GM04503 (cell line): ENCODE measurements around the gene RNF214.
"Not testable (repeated sequence)": the region's sequence is repeated elsewhere in the genome, so short reads cannot be mapped to it uniquely, and the experiment has no call there.

ENCODE experiments used
- DNase-seq: peaks from one replicate; pipeline ENCODE4 v3.0.0-alpha.2; 2012; ENCODE audit warnings: low read depth

The RNF214 gene

DNA sequence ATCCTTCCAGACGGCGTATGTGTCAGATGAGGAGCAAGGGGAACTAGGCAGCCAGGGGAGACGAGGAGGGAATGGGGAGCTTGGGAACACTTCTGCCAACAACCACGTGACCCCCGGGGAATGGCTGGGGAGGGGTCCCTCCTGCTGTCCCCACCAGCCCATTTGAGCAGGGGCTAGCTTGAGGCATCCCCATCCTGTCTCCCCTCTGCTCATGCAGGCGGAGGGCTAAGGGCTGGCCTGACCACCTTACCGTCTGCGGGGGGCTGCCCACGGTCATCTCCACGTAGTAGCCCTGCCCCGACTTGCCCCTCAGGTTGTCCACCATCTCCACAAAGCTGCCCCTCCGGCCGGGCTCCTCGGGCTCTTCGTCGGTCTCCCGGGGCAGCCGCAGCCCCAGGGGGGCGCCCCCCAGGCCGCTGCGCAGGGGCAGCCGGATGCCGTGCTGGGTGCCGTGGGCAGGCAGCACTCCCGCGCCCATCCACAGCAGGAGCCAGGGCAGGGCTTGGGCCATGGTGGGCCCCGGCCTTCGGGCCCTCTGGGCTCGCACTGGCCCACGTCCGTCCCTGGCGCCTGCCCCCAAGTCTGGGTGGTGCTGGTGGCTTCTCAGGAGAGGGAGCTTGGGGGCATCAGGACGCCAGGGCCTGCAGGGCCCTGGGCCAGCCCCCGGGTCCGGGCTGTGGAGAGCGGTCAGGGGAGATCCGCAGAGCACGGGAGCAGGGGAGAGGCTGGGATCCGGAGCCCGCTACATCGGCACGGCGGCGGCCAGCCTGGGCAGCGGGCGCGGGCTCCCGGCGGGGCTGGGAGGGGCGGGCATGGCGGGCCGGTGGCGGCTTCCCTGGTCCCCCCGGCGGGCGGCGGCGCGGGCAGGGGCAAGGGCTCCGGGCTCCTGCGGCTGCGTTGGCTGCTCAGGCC, 83.1 kb downstream of the RNF214 start:
- DNase-seq: no peak

DNA sequence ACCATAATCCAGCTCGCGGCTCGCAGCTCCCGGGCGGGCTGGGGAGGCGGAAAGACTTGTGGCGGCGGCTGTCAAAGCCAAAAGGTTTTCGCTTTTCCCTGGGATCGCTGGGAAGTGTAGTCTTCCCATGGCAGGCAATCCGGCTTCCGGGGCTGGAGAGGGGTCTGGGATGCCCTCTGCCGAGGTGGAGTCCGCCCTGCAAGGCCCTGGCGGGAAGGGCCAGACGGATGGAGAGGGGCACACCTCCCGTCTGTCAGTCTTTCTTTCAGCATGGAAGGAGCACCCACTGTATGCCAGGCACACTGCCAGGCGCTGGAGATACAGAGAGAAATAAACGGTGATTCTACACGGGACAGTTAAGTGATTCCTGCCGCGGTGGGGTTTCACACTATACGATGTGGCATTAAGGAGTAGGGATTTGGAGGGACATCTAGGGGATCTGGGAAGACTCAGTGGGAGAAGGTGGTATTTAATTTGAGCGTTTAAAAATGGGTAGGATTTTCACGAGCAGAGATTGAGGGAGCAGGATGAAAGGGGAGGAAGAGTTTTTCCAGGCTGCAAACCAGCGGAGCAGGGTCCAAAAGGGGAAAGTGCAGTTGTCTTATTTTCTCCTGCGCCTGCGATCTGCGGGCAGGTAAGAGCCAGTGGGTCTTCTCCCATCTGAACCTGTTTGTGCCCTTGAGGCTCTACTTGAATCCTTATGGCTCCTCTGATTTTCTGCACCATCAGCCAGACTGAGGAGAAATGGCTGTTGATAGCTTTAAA, 83.9 kb downstream of the RNF214 start, which contains the start of gene BACE1:
Gene BACE1 (minus strand): TSS at position 60 of the 765 bp plus-strand sequence. CDS start 461 bp downstream, outside the sequence.
- DNase-seq: peak; percentile 39

DNA sequence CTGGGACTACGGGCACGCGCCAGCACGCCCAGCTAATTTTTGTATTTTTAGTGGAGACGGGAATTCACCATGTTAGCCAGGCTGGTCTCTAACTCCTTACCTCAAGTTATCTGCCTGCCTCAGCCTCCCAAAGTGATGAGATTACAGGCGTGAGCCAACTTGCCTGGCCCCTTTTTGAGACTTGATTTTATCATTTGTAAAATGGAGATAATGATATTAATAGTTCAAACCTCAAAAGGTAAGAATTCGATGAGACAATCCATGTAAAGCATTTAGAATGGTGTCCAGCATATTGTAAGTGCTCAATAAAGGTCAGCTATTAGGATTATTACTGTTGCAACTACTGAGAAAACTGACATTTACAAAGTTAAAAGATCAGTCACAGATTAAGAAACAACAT, 86.3 kb downstream of the RNF214 start:
- DNase-seq: no peak

DNA sequence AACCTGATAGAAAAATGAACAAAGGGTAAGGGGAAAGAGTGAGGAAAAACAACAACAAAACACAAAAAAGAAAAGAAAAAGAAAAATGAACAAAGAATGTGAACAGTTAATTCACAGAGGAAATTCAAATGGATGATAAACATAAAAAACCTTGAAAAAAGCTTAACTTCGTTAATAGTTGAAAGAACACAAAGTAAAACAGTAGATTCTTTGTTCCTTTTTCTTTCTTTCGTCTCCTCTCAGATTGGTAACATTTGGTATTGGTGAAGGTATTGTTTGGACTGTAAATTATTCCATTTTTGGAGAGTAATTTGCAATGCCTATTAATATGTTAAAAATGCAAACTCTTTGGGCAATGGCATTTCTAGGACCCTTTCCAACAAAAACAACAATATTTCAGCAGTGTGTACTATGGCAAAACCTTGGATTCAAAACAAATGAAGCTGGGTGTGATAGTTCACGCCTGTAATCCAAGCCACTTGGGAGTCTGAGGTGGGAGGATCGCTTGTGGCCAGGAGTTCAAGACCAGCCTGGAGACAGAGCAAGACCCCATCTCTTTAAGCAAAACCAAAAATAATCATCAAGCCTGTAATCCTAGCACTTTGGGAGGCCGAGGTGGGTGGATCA, 86.9 kb downstream of the RNF214 start:
- DNase-seq: peak; percentile 73

DNA sequence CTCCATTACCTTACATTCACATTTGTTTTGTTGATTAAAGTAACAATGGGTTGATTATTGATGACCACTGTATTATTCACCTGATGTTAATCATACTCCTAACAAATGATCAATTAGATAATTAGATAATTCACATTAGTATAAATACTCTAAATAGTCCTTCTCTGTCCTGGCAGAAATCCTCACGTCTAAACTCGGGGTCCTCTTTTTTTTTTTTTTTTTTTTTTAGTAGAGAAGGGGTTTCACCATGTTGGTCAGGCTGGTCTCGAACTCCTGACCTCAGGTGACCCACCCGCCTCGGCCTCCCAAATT, 94.7 kb downstream of the RNF214 start:
- DNase-seq: not testable (repeated sequence)

DNA sequence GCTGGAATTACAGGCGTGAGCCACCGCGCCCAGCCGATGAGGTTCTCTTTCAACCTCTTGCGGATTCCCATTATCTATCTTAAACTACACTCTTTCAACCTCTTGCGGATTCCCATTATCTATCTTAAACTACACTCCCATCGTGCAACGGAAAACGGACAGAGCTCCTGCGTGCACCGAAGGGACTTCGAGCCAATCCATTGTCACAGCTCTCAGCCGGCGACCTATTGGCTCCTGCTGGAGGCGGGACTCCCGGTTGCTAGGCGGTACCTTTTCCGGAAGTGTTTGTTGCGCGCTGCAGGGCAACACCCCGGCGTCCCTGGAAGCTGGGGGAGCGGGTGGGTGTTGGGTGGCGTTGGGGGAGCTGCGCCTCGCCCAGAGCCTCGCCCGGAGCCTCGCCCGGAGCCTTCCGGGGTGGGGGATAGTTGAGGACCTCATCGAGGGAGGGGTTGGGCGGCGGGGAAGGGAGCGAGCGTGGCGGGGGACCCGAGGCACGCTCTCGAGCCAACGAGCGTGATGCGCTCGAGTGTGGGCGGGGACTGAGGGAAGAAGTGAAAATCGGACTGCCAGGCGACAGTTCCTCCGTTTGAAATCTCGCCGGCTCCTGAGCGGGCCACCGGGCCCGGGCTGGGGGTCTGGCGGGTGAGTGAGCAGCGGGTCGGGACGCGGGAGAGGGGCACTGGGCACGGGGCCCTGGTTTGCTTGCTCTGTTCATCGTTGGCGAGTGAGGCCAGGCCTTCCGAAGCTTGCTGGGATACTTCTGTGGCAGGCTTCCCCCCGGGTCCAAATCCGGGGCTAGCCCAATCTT, 95.3 kb downstream of the RNF214 start, which contains the start of gene CEP164:
Gene CEP164 (plus strand): TSS at position 288 of the 808 bp plus-strand sequence. CDS start 10,733 bp downstream, outside the sequence.
- peak; percentile 85 for DNase-seq

DNA sequence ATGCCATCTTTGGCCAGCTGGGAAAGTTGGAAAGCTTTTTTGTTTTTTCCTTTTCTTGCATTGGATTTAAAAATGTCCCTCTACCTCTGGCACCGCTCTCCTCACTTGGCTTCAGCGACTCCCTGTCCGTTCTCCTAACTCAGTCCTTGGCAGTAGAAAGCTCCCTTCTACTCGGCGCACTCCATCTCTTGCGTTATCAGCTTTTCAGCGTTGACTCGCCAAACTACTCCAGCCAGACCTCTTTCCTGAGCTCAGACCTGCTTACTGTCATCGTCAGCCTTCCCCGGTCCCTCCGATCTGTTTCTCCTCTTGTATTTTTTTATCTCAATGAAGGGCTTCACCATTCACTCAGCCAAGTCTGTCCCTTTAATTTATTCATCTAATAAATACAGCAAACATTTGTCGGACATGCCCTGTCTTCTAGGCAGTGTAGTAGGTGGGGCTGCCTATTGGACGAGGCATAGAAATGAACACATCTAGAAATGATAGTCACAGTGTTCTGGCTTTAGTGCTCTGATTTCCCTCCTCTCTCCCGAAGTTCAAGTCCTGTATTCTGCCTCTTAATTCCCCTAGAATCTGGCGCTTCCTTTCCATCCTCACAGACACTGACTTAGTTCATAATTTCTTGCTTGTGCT, 96.0 kb downstream of the RNF214 start:
- no peak for DNase-seq

DNA sequence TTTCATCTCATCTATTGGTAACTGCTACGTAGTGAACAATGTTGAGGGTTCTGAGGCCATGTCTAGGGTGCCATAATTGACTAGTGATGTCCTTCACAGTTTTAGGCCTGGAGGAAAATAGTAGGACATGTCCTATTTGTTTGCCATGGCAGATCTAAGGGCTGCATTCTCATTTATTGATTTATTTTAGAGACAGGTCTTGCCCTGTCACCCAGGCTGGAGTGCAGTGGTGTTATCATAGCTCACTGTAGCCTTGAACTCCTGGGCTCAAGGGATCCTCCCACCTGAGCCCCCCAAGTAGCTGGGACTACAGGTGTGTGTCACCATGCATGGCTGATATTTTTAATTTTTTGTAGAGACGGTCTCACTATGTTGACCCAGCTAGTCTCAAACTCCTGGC, 100.4 kb downstream of the RNF214 start:
- no peak for DNase-seq

DNA sequence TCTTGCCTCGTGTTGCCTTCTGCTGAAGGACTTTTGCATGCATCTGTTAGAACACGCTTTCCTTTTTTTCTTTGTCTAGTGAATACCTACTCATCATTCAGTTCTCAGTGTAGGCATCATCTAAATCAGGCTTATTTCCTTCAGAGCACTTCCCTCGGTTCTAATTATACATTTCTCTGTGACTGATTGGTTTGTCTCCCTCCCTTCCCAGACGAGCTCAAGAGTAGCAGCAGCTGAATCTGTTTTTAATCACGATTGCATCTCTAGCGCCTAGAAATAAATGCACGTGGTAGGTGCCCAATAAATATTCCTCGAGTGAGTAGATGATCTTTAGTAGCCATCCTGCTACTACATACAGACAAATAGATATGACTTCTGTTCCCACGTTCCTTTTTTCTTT, 101.4 kb downstream of the RNF214 start:
- no peak for DNase-seq

DNA sequence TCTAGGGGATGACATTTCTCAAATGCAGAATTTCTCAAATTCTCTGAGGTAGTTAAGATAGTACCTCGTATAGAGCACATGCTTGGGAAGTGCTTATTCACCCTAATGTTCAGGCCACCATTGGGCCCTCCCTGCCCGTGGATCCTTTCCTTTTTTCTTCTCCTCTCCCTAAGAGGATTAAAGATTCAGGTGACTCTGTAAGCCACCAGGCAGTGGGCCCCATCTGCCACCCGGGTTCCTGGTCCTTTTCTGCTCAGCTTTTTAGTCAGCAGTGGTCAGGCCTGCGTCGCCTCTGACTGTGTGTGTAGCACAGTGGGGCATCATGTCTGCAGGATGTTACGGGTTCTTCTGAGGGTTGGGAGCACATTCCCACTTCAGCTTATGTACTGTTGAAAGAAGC, 102.4 kb downstream of the RNF214 start:
- DNase-seq: no peak

DNA sequence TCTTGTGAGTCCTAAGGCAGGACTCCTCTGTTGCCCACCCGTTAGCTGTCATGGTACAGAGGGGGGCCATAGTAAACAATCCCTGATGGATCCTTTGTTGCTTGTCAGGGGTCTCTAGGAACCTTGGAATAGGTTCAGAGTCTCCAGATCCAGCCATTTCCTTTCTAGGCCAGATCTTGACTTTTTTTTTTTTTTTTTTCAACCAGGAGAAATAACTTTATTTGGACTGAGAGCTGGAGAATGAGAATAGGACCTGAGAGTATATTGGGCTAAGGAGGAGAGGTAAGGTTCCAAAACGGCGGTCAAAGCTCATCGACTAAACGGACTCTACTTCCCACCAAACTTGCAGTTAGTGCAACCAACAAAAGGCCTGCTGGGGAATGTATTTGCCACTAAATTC, 102.9 kb downstream of the RNF214 start:
- no peak for DNase-seq
